Hematopoietic multipotent progenitor cell treated with erythropoietin and hydrocortisone succinate and interleukin-3 and kit ligand, for 6 days (in vitro differentiated cells): ENCODE data around the gene ADAMTS19.
A peak's percentile ranks its signal among the peaks of the same experiment; 100 is the strongest.
"Not testable (repeated sequence)": the region's sequence is repeated elsewhere in the genome, so short reads cannot be mapped to it uniquely, and the experiment has no call there.

ENCODE experiments used
- DNase-seq: peaks from one replicate; pipeline ENCODE4 v3.0.0-alpha.2; 2015

Gene ADAMTS19

DNA sequence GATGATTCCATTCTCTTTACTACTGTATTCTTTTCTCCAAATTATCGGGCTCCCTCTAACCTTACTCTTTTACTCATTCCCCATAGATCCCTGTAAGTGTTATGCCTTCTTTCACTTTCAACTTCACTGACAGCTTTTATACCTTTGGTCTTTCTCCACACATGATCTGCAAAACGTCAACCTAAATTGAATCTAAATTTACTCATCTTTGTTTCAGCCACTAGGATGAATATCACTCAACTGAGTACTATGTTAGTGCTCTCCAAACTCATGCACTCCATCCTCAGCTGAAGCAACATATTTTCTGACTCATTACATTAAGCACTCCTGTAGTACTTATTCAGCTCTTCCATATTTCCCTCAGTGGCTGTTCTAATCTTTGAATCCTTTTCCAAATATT lies 133.4 kb downstream of the ADAMTS19 start:
- no peak for DNase-seq

GRCh38 chr5:129601576-129601975 lies 141.5 kb downstream of the ADAMTS19 start:
- DNase-seq: no peak

DNA sequence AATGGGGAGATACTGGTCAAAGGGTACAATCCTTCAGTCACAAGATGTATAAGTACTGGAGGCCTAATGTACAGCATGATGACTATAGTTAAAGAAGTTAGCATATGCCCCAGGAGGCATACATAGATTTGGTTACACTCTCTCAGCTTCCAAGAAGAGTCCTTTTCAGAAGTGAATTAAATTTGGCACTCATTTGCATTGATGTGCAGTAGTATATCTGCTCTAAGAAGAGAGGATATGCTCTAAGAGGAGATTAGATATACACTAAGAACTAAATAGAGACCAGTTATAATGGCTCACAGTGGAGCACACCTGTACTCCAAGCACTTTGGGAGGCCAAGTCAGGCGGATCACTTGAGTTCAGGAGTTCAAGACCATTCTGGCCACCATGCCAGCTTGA lies 148.3 kb downstream of the ADAMTS19 start:
- DNase-seq: no peak

- no peak for DNase-seq
Observed at GRCh38 chr5:129609710-129610109, 149.6 kb downstream of the ADAMTS19 start.

- DNase-seq: no peak
Observed at GRCh38 chr5:129616517-129616916, 156.4 kb downstream of the ADAMTS19 start.

GRCh38 chr5:129617206-129617605 lies 157.1 kb downstream of the ADAMTS19 start:
- no peak for DNase-seq

DNA sequence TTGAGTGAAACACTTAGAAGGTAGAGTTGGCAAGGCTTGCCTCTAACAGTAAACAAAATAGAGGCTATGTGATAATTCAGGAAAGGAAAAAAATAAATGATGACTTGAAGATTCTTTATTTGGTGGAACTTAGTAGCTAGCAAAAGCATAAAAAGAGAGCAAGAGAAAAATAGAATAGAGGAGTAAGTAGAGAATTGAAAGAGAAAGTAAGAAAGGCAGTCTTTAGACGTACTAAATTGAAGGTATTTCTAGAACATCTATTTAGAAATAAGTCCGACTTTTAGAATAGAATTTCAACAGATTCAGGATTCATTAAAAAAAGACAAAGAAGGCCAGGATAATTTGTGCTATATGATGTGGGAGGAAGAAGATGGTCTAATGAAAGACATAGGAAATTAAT lies 159.7 kb downstream of the ADAMTS19 start:
- DNase-seq: no peak

DNA sequence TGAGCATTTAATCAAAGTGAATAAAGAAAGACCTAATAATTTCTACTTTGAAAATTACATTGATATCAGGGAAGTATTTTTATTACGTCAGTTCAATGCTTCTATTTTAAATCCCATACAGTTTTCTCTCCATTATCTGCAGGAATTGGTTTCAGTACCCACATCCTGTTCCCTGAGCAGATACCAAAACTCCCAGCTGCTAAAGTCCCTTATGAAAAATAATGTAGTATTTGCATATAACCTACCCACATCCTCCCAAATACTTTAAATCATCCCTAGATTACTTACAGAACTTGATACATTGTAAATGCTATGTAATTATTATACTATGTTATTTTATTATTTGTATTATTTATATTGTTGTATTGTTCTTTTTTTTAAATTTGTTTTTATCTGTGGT lies 162.4 kb downstream of the ADAMTS19 start:
- no peak for DNase-seq

- DNase-seq: no peak
Observed at GRCh38 chr5:129629575-129629974, 169.5 kb downstream of the ADAMTS19 start.

DNA sequence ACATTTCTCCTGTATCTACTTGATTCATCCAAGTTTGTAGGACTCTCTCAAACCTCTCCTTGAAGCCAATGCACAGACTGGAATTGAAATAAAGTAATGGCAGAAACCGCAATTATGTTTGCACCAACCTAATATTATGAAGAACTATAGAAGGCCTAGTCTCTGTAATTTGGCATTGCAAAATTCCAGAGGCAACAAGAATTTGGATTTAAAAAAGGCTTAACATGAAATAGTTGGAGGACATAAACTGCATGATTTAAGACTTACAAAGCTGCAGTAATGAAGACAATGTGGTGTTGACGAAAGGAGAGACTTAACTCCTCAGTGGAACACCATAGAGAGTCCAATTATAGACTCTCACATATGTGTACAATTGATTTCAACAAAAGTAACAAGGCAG lies 170.0 kb downstream of the ADAMTS19 start:
- DNase-seq: no peak

- DNase-seq: no peak
Observed at GRCh38 chr5:129631961-129632360, 171.9 kb downstream of the ADAMTS19 start.

GRCh38 chr5:129637501-129637900 lies 177.4 kb downstream of the ADAMTS19 start:
- not testable (repeated sequence) for DNase-seq

DNA sequence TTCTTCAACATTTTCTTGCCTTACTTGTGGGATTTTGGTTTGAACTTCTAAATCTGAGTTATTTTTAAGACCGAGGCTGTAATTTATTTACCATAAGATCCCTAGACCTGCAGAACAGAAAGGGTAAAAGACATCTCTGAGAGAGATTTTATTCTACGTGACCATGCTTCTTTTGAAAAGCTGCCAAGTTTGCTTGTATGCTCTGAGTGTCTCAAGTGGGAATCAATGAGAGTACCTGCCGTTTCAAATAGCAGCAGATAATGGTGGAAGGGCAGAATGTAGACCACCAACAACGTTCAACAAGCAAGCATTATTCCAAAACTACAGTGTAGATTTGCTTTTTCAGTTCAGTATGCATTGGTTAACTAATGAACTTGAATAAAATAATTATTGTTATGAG lies 179.2 kb downstream of the ADAMTS19 start:
- no peak for DNase-seq

DNA sequence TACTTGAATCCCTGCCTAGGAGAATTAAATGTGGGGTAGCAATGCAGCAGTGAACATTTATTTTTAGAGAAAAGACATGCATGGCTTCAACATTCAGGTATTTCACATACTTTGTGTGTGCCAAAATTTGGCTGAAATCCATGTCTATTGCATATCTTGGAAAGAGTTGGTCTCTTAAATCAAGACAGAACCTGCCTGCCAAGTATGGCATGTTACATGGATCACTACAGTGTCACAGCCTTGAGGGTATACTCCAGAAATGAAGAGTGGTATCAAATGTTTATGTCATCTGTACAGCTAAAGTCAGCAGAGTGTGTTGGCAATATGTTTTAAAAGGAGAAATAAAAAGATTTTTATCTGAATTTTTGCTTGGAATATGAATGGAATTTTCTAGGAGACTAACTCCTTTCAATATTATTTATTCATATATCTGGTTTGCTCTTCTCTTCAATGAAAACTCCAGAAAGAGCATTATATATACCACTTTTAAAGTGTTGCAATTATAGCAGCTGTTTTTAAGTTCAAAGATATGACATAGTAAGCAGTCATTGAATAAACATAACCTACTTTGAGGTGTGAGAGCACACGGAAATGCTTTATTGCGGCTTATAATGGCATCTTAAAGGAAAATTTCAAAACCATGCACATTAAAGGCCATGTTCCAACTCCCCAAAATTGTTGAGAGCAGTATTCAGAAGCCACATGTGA lies 192.4 kb downstream of the ADAMTS19 start:
- no peak for DNase-seq

DNA sequence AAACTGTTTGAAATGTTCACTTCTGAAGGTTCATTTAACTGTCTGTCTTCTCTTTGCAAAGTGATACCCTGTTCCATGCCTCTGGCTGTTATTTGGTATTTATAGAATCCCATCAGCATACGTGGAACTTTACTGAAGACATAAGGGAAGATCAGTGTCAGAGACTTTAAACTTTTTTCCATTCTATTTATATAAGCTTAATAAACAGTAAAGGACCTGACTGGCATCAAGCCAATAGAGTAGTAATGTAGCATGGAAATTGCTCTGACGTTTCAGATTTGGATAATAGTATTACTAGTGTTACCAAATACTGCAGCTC lies 192.9 kb downstream of the ADAMTS19 start:
- no peak for DNase-seq

GRCh38 chr5:129653442-129653841 lies 193.3 kb downstream of the ADAMTS19 start:
- DNase-seq: no peak

GRCh38 chr5:129656952-129657351 lies 196.9 kb downstream of the ADAMTS19 start:
- DNase-seq: no peak

GRCh38 chr5:129658801-129659200 lies 198.7 kb downstream of the ADAMTS19 start:
- DNase-seq: no peak

GRCh38 chr5:129661366-129662035 lies 201.4 kb downstream of the ADAMTS19 start:
- no peak for DNase-seq

- DNase-seq: peak; percentile 66
Observed at GRCh38 chr5:129664336-129664937, 204.3 kb downstream of the ADAMTS19 start.

- no peak for DNase-seq
Observed at GRCh38 chr5:129670957-129671500, 210.9 kb downstream of the ADAMTS19 start.

GRCh38 chr5:129672006-129672405 lies 211.9 kb downstream of the ADAMTS19 start:
- no peak for DNase-seq

DNA sequence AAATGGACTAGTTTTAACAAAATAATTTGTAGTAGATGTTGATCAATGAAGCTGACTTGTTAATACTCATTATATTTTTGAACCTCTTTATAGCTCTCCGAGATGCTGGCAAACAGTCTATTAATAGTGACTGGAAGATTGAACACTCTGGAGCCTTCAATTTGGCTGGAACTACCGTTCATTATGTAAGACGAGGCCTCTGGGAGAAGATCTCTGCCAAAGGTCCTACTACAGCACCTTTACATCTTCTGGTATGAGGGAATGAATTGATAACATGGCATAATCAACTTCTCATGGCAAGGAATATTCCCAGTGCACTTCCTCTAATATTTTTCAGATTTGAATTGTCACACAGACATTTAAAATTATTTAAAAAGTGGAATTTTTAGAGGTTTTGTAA lies 219.6 kb downstream of the ADAMTS19 start:
- DNase-seq: no peak

GRCh38 chr5:129687941-129688340 lies 227.8 kb downstream of the ADAMTS19 start:
- no peak for DNase-seq
